Kidney glomerular epithelial cell (primary cell): ENCODE measurements around the gene DOCK4.
"Not testable (repeated sequence)": the region's sequence is repeated elsewhere in the genome, so short reads cannot be mapped to it uniquely, and the experiment has no call there.

Source experiments
- DNase-seq: peaks from one replicate; lab custom pipeline; 2025; lab: John Stamatoyannopoulos, UW

Gene DOCK4

GRCh38 chr7:111953611-111954010 lies 252.6 kb downstream of the DOCK4 start:
- DNase-seq: no peak

- DNase-seq: no peak
Measured at GRCh38 chr7:111952783-111953182, 253.4 kb downstream of the DOCK4 start.

DNA sequence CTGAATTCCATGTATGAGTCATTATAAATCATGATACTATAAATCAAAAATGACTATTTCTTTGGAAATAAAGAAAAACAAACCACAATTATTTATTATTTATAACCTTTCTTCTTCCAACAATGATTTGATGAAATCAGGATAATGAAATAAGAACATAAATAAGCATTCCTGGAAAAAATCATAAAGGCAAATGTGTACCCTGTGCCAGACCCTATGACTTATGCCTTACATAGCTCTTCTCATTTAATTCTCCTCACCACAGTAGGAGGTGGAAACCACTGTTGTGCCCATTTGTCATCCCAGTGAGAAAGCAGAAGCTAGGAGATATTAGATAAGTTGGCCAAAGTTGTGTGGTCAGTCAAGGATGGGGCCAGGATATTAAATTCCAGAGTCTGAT lies 255.1 kb downstream of the DOCK4 start:
- DNase-seq: no peak

DNA sequence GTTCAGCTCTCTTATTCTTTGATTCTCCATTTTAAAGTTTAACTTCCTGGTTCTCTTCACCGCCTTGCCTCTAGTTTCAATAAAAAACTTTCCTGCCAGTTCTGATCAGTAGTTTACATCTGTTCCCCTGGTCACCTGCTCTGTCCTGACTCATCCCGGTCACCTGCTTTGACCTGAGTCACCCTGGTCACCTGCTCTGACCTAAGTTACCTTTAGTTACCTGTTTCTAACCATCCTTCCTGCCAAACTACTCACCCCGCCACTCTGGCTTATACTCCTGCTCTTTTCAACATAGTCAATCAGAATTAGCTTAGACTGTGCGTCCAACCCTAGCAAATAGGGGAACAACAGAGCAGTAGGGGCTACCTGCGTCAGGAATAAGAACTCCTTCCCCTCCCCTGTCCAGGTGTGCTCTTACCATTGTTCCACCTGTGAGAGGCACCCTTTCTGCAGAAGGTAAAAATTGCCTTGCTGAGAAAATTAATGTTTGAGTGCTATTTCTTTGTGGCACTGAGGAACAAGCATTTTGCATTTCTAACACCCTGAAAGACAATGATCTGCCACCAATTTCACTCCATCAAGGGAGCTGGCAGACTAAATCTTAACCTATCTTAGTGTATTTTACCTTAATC lies 263.6 kb downstream of the DOCK4 start:
- DNase-seq: no peak

- DNase-seq: no peak
Measured at GRCh38 chr7:111937163-111937562, 269.0 kb downstream of the DOCK4 start.

- no peak for DNase-seq
Measured at GRCh38 chr7:111933609-111934008, 272.6 kb downstream of the DOCK4 start.

DNA sequence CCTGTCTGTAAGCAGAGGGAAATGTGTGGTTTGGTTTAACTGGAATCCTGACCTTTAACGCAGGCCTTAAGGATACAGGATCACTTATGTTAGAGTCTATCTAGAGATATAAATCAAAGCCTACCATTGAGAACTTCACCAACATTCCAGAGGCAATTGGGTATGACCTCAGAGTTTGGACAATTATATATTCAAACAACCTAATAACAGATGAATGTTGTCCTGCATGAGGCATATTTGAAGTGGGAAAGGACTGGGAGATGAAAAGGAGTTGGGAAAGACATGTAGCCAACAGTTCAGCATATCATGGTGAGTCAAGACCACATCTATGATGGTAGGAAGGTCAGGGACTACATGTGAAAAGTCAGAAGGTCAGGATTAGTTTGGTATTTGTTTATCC lies 274.2 kb downstream of the DOCK4 start:
- no peak for DNase-seq

DNA sequence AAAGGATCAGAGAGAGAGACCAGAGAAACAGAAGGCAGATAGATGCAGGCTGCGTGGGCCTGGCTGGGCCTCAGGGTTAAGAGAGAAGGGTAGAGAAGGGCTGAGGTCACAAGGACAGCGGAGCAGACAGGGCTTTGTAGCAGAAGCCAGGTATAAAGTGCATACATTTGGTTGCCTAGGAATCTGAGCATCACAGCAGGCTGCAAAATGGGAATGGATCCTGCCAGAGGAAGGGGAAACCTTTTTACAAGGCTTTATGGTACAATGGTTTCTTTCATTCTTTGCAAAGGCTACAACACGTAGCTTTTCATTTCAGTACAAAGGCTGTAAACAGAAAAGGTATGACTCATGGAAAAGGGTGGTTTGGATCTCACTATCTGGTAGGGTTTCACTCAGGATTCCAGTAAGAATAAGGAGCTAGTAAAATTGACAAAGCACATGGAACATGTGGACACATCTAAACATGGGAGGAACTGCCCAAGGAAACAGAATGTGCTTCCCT lies 275.1 kb downstream of the DOCK4 start:
- peak; percentile 12 for DNase-seq

DNA sequence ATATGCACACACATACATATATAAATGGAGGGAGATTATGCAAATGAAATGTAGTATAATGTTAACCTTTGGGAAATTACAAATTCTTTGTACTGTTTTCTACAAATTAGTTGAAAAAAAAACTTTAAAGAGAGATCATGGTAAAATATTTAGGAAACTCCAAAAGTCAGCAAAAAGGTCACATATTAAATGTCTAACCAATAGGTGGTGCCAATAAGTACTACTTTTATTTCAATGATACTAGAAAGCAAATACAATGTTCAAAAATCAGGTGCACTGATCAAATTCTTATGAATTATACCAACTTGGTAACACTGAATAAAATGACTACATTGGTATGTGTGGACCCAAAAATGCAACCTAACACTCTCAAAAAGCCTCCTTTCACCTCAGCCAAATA lies 276.9 kb downstream of the DOCK4 start:
- no peak for DNase-seq

GRCh38 chr7:111927353-111928019 lies 278.7 kb downstream of the DOCK4 start:
- DNase-seq: no peak

- no peak for DNase-seq
Measured at GRCh38 chr7:111920329-111920728, 285.9 kb downstream of the DOCK4 start.

DNA sequence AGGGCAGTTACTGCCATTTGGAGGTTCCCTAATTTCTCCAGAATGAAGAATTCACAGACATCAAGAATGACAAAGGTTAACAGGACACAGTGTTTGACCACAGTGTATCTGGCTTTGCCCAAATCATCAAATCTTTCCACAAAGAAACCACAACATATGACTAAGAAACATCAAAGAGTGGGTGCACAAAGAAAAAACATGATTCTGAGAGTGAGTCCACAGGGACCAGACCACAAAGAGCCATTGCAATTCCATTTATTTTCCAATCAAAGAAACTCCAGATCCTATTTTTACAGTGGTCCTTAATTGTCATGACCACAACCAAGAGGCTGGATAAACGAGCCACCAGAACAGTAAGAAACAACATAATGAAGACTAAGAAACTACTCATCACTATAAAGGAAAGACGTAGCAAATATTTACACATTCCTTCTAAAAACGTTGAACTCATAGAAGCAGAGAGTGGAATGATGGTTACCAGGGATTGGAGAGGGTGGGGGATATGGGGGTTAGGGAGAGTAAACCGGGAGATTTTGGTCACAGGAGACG lies 286.5 kb downstream of the DOCK4 start:
- peak; percentile 11 for DNase-seq

DNA sequence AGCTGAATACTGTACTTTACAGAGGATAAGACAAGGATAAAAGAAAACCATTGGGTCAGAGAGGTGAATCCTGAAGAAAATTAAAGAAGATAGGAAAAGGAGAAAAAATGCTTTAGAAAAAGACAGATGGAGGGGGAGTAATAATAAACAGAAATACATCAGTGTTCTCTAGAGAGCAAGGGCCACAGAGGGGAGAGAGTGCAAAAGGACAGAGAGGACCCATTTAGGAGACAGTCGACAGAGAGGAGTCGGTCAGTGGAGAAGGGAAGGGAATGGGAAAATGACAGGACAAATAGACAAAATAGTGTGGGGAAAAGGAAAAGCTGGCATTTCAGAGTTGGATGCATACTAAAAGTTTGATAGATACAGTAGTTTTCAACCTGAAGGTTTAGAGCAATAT lies 287.0 kb downstream of the DOCK4 start:
- DNase-seq: no peak

- DNase-seq: no peak
Measured at GRCh38 chr7:111918461-111918860, 287.7 kb downstream of the DOCK4 start.

DNA sequence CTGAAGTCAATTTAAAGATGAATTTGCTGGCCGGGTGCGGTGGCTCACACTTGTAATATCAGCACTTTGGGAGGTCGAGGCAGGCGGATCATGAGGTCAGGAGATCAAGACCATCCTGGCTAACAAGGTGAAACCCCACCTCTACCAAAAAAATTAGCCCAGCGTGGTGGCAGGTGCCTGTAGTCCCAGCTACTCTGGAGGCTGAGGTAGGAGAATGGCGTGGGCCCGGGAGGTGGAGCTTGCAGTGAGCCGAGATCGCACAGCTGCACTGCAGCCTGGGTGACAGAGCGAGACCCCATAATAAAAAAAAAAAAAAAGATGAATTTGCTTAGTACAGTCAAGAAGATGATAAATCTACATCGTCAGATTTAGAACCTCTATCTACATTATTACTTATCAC lies 288.8 kb downstream of the DOCK4 start:
- DNase-seq: not testable (repeated sequence)

- no peak for DNase-seq
Measured at GRCh38 chr7:111914291-111914690, 291.9 kb downstream of the DOCK4 start.

- DNase-seq: no peak
Measured at GRCh38 chr7:111911166-111911961, 294.8 kb downstream of the DOCK4 start.

- DNase-seq: no peak
Measured at GRCh38 chr7:111910656-111911055, 295.5 kb downstream of the DOCK4 start.

DNA sequence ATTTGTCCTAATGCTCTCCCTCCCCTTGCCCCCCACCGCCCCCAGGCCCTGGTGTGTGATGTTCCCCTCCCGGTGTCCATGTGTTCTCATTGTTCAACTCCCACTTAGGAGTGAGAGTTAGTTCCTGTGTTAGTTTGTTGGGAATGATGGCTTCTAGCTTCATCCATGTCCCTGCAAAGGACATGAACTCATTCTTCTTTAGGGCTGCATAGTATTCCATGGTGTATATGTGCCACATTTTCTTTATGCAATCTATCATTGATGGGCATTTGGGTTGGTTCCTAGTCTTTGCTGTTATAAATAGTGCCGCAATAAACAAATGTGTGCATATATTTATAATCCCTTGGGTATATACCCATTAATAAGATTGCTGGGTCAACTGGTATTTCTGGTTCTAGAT lies 297.5 kb downstream of the DOCK4 start:
- DNase-seq: not testable (repeated sequence)

- peak; percentile 38 for DNase-seq
Measured at GRCh38 chr7:111903797-111904196, 302.4 kb downstream of the DOCK4 start.

DNA sequence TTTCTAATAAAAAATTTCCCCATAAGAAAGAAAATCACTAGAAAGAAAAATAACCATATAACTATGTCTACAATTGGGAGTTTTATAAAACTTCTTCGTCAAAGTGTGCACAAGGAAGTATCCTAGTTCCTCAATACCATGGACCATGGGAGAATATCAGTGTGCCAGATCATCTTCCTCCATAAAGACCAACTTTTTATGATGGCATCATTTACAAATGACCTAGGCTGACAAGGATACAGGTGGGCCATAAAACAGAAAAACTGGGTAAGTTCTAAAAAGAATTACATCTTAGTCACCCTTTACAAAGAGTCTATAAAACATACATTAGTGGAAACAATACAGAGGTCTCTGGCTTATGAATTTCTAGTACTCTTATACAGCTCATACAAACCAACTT lies 303.2 kb downstream of the DOCK4 start:
- DNase-seq: no peak

- DNase-seq: no peak
Measured at GRCh38 chr7:111900283-111900682, 305.9 kb downstream of the DOCK4 start.

GRCh38 chr7:111895049-111895448 lies 311.1 kb downstream of the DOCK4 start:
- DNase-seq: no peak
